ENCODE results near the gene BMF. TPM values are rescaled to one million over a fixed set of nuclear protein-coding genes. Genes with fewer than 3 reads are reported as not detected.
A peak's percentile ranks its signal among the peaks of the same experiment; 100 is the strongest.

BMF gene
- total RNA-seq, 1 donor from 2014 or later, result 112 TPM

DNA sequence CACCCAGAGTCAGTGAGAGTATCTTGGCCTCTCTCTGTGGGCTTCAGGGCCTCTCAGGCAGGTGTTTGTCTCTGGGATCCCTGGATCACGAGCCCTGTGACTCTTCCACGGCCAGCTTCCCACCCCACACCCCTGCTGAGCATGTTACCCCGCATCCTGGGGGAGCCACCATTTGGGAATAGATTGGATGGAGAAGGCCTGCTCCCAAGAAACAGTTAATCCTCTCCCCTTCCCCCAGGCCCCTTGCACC, 54.1 kb downstream of the BMF start:
- DNase-seq (ENCODE audit: extremely low spot score, unreplicated experiment), result no peak
- peaks cover 55% of the 10 kb centered on the region for H3K4me1 Mint-ChIP-seq (ENCODE audit: unreplicated experiment)
- no peak overlapping the region for H3K27ac Mint-ChIP-seq
- H3K27me3 Mint-ChIP-seq, result no peaks in the 10 kb centered on the region
- no peaks in the 10 kb centered on the region for H3K9me3 Mint-ChIP-seq
- TF ChIP-seq, protein P1, sequence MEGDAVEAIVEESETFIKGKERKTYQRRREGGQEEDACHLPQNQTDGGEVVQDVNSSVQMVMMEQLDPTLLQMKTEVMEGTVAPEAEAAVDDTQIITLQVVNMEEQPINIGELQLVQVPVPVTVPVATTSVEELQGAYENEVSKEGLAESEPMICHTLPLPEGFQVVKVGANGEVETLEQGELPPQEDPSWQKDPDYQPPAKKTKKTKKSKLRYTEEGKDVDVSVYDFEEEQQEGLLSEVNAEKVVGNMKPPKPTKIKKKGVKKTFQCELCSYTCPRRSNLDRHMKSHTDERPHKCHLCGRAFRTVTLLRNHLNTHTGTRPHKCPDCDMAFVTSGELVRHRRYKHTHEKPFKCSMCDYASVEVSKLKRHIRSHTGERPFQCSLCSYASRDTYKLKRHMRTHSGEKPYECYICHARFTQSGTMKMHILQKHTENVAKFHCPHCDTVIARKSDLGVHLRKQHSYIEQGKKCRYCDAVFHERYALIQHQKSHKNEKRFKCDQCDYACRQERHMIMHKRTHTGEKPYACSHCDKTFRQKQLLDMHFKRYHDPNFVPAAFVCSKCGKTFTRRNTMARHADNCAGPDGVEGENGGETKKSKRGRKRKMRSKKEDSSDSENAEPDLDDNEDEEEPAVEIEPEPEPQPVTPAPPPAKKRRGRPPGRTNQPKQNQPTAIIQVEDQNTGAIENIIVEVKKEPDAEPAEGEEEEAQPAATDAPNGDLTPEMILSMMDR (conservative IDR thresholded peaks at IDR 0.05), result no peak
- H3K36me3 Mint-ChIP-seq, result no peaks in the 10 kb centered on the region
- H3K4me3 Mint-ChIP-seq, result no peak overlapping the region

DNA sequence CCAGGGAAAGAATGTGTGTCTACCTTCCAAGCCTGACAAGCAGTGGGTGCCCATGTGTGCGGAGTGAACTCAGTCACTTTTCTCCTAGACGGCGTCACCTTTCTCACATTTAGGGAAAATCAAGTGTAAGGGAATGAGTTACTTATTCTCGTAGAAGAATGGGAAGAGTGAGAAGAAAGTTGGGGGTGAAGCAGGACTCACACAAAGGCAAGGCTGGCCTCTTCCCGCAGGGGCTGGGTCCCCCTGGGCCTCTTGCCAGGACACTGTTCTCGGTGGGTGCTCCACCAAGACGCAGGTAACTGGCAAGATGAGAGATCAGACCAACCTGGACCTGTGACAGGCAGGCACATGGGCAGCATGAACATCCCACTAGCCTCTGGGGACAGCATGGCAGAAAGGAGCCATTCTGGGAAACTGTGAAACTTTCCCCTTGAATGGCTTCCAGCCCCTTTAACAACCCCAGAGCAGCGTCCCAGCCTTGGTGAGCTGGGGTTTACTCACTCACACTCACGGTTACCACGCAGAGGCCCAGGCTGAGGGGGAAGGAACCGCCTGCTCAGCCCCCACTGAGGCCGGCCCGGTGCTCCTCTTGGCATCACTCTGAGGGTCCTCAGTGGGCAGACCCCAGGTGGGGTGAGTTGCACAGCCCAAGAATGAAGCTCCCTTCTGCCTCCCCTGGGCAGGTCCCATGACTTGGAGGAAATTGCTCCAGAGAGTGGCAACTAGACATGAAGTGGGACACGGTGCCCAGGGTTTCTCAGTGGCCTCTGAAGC, 54.7 kb downstream of the BMF start:
- no peaks in the 10 kb centered on the region for H3K9me3 Mint-ChIP-seq
- no peaks in the 10 kb centered on the region for H3K27me3 Mint-ChIP-seq
- no peaks in the 10 kb centered on the region for H3K36me3 Mint-ChIP-seq
- peak overlapping the region; percentile 27 for H3K27ac Mint-ChIP-seq
- DNase-seq (ENCODE audit: extremely low spot score, unreplicated experiment), result peak; percentile 63
- TF ChIP-seq, protein P1 (conservative IDR thresholded peaks at IDR 0.05), result no peak
- H3K4me3 Mint-ChIP-seq, result no peak overlapping the region
- peaks cover 60% of the 10 kb centered on the region for H3K4me1 Mint-ChIP-seq (ENCODE audit: unreplicated experiment)

DNA sequence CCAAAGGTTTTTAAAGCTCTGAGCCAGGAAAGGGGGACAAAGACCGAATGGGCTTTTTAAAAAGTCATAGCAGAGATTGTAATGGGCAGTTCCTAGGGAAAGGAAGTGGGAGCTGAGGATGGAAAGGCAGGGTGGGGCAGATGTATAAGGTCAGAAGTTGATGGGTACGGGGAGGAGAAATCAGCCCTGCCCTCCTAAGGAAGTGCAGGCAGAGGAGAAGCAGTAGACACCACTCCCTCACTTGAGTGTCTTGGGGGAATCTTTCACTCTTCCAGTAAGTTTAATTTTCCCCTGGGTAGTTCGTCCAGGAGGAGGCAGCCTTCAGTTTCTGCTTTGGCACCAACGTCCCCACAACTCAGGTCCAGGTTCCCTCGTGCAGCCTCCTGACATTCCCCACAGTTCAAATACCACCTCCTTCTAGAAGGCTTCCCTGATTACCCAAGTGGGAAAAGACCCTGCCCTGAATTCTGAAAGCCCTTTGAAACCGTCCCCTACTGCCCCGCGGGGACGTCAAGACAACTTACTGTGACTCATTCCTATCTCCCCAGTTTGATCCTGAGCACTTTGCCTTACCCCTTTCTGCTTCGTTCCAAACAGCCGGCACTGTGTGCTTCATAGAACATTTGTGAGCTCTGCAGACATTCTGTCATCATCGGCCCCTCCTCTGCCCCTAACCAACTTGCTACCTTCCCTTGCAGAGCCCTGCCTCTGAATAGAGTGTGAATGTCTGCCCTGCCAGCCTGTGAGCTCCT, 55.4 kb downstream of the BMF start:
- peaks cover 57% of the 10 kb centered on the region for H3K4me1 Mint-ChIP-seq (ENCODE audit: unreplicated experiment)
- peak; percentile 24 for DNase-seq (ENCODE audit: extremely low spot score, unreplicated experiment)
- TF ChIP-seq, protein P1 (conservative IDR thresholded peaks at IDR 0.05), result no peak
- no peak overlapping the region for H3K4me3 Mint-ChIP-seq
- peak overlapping the region; percentile 27 for H3K27ac Mint-ChIP-seq
- H3K9me3 Mint-ChIP-seq, result no peaks in the 10 kb centered on the region
- no peaks in the 10 kb centered on the region for H3K27me3 Mint-ChIP-seq
- no peaks in the 10 kb centered on the region for H3K36me3 Mint-ChIP-seq

DNA sequence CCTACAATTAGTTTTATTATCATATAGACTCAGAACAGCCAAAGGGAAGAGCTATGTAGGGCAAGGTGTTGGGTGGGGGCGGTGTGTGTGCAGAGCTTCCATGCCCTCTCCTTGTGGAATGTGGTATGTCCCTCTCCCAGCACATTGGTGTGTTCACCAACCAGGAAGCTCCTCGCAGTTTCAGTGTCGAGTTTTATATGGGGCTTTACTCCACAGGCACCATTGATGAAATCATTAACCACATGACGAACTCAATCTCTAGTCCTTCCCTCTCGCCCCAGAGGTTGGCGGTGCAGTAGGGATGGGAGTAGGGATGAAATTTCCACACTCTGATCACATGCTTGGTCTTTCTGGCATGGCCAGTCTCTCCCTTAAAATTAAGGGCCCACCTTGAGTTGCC, 56.1 kb downstream of the BMF start:
- TF ChIP-seq, protein P1 (conservative IDR thresholded peaks at IDR 0.05), result no peak
- peak; percentile 7 for DNase-seq (ENCODE audit: extremely low spot score, unreplicated experiment)
- Mint-ChIP-seq H3K27ac (peak overlapping the region; percentile 21), H3K4me3 (no peak overlapping the region), H3K27me3 (no peaks in the 10 kb centered on the region), H3K4me1 (ENCODE audit: unreplicated experiment) (peaks cover 57% of the 10 kb centered on the region), H3K9me3 (no peaks in the 10 kb centered on the region), H3K36me3 (peaks cover 3% of the 10 kb centered on the region)

DNA sequence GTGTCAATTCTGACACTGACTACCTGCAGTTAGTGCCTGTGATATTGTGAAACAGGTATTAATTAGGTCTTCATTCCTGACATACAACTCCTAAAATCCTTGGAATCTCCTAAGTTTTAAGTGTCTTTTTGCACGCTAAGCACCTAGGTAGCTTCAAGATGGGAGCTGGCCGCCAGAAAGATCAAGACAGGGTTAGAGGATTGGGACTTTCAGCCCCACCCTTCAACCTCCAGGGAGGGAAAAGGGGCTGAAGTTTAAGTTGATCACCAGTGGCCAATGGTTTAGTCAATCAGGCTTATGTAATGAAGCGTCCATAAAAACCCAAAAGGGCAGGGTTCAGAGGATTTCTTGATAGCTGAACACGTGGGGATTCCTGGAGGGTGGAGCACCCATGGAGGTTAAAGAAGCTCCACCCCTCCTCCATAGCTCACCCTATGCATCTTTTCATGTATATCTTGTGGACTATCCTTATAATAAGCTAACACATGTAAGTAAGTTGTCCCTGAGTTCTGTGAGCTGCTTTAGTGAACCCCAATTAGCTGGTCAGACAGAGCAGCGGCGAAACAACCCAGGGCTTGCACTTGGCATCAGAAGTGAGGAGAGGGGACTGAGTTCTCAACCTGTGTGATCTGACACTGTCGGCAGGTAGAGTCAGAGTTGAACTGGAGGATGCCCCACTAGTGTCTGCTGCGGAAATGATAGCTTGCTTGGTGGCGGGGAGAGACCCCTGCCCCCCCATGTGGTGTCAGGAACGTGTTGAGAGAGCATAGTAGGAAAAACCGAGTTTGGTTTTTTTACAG, 56.9 kb downstream of the BMF start:
- Mint-ChIP-seq H3K9me3 (no peaks in the 10 kb centered on the region), H3K27ac (peak overlapping the region; percentile 82), H3K27me3 (no peaks in the 10 kb centered on the region), H3K4me1 (ENCODE audit: unreplicated experiment) (peaks cover 60% of the 10 kb centered on the region), H3K4me3 (no peak overlapping the region), H3K36me3 (peaks cover 3% of the 10 kb centered on the region)
- no peak for DNase-seq (ENCODE audit: extremely low spot score, unreplicated experiment)
- TF ChIP-seq, protein P1 (conservative IDR thresholded peaks at IDR 0.05), result no peak
